ENCODE measurements around the gene HACD3.
"Not testable (repeated sequence)": the region's sequence is repeated elsewhere in the genome, so short reads cannot be mapped to it uniquely, and the experiment has no call there.

Gene HACD3

DNA sequence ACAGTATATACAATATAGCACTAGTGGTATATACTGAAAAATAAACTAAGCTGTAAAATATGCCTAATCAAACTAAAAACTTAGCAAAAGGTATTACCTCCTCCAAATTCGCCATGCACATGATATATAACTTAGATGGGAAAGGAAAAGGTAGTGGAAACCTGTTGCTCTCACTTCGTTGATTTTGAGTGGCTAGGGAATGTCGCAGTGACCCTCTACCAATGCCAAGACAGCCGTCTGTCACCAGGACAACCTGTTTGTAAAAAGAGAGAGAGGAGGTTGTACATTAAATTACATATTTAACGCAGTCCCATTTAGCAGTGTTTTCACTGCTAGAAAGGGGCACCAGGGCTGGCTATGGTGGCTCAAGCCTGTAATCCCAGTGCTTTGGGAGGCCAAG lies 69.4 kb downstream of the HACD3 start:
- no peak for DNase-seq (ENCODE audit: low read depth, low spot score)

DNA sequence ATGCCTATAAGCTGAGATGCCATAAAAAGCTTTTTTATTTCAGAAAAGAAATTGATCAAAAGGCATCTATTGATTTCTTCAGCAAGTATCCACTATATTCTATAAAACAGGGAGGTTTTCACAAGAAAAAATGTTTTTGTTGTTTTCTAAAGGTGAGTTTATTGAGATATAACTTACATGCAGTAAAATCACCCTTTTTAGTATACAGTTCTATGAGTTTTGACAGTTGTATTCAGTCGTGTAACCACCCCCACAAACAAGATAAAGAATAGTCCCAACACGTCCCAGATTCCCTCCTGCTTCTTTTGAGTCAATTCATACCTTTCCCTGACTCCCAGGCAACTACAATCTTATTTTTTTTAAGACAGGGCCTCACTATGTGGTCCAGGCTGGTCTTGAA lies 72.9 kb downstream of the HACD3 start:
- DNase-seq (ENCODE audit: low read depth, low spot score): no peak

DNA sequence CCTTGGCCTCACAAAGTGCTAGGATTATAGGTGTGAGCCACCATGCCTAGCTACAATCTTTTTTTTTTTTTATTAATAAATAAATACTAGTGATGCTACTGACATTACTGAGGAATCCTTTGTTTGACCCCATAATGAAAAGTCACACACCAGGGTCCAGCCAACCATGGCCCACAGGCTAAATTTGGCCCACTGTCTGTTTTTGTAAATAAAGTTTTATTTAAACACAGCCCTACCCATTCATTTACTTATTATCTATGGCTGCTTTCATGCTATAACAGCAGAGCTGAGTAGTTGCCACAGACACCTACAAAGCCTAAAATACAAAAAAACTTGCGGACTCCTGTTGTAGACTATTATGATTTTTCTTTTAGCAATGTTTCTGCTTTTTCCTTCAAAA lies 73.3 kb downstream of the HACD3 start:
- no peak for DNase-seq (ENCODE audit: low read depth, low spot score)

- DNase-seq (ENCODE audit: low read depth, low spot score): peak; percentile 84
Observed at GRCh38 chr15:65610871-65611718, 80.8 kb downstream of the HACD3 start, which contains the start of gene INTS14. Gene INTS14 (minus strand): TSS chr15:65611131. CDS start chr15:65607380, 3,751 bp downstream.

- no peak for DNase-seq (ENCODE audit: low read depth, low spot score)
Observed at GRCh38 chr15:65611888-65612615, 81.8 kb downstream of the HACD3 start.

DNA sequence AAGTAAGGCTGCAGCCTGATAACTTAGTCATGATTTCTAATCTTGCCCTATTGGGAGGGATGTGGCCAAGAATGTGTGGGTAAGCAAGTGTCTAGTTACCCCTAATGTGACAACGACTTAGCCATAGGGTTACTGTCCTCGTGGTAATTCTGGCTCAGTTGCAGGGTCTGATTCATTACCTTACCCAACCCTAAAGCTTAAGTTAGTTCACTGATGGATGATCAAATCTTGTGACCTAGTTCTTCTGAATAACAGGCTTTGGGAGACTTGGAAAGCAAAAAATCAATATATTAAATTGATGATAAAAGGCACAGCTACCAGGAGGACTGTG lies 82.3 kb downstream of the HACD3 start:
- DNase-seq (ENCODE audit: low read depth, low spot score): no peak

DNA sequence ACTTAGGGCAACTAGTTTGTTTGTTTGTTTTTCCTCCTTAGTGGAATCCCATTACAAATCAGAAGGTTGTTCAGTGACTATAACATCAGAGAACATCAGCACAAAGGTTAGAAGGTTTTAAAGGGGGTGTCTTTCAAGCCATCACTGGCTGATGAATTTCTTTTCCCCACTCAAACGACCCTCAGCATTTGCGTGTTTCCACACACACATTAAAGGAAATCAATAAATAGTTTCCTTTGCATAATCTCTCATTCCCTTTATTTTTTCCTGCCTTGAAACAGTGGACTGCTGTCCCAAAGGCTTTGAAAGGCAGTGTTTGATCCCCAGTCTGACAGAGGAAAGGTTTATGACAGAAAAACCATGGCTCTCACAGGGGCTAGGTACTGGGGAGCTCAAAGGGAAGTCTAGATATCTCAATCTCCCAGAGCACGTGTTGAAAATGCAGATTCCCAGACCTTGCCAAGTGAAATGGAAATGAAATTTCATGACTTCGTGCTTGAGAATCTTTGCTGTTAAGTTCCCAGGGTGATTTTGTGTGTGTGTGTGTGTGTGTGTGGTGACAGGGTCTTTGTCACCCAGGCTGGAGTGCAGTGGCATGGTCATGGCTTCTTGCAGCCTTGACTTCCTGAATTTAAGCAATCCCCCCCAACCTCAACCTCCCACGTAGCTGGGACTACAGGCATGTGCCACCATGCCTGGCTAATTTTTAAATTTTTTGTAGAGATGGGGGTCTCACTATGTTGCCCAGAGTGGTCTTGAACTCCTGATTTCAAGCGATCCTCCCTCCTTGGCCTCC lies 82.9 kb downstream of the HACD3 start:
- no peak for DNase-seq (ENCODE audit: low read depth, low spot score)

DNA sequence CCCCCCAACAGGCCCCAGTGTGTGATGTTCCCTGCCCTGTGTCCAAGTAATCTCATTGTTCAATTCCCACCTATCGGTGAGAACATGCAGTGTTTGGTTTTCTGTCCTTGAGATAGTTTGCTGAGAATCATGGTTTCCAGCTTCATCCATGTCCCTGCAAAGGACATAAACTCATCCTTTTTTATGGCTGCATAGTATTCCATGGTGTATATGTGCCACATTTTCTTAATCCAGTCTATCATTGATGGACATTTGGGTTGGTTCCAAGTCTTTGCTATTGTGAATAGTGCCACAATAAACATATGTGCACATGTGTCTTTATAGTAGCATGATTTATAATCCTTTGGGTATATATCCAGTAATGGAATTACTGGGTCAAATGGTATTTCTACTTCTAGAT lies 85.6 kb downstream of the HACD3 start:
- DNase-seq (ENCODE audit: low read depth, low spot score): not testable (repeated sequence)

- DNase-seq (ENCODE audit: low read depth, low spot score): no peak
Observed at GRCh38 chr15:65618560-65619109, 88.4 kb downstream of the HACD3 start.

DNA sequence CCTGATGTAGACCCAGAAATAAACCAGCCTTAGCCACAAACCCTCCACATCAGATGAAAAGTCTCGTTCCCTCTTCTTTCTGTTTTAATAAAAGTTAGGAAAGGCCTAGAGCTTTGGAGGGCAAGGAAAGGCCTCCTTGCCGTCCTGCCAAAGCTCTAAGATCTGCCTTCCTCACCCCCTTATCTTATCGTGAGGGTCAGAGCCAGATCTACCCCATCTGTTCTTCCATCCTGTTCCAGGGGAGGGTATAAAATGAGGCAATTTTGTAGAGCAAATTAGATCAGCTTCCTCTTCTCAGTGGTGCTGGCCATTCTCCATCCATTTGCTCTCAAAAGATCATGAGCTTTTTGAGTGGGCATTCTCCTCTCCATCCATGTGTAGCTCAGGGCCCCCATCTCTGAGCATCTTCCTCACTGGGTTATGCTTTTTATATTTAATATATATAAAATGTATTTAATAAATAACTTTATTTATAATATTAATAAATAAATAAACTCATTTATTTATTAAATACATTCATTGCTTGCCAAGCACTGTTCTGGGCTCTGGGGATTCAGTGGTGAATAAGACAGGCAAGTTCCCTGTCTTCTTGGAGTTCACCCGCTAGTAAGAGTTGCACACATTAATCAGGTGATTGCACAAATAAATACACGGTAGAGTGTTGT lies 89.5 kb downstream of the HACD3 start:
- DNase-seq (ENCODE audit: low read depth, low spot score): no peak

DNA sequence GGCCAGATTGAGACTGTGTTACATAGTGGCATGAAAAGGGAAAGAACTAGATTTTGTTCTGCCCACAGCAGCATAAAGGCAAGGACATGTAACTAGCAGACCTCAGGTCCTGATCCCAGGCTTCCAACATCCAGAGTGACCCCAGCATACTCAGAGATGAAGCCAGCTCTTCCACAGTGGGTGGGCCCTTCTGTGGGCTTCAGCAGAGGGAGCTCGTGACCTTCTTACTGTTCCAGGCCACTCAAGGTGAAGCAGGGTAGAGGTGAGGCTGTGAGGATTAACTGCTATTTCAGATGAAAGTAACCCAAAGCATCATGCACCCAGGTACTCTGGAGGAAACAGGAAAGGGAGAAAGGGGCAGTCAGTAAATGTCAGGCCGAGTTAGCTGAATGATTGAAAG lies 90.6 kb downstream of the HACD3 start:
- no peak for DNase-seq (ENCODE audit: low read depth, low spot score)

DNA sequence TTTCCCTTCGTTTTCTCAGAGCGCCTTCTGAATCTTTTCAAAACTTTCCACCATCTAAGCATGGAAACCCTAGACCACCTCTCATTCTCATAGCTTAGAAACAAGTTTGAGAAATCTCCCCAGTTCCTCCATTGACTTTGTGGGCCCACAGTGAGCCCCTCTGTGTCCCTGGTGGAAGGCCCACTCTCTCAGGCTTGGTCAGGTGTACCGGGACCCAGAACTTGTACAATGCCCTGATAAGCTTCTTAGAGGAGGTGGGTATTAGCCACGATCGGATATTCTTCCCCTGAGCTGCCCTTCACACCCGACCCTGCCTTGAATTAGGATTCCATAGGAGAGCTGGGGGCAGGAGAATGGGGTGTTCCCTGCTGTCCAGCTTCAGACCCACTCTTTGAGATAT lies 91.4 kb downstream of the HACD3 start, which contains the start of gene SLC24A1:
TSS of gene SLC24A1 (plus strand) at position 301 of the 400 bp plus-strand sequence. CDS start 2,143 bp downstream, outside the sequence.
- DNase-seq (ENCODE audit: low read depth, low spot score): no peak

- no peak for DNase-seq (ENCODE audit: low read depth, low spot score)
Observed at GRCh38 chr15:65623103-65623502, 92.8 kb downstream of the HACD3 start.

- DNase-seq (ENCODE audit: low read depth, low spot score): no peak
Observed at GRCh38 chr15:65626856-65627255, 96.6 kb downstream of the HACD3 start.
